NCI-H460 (cell line): ENCODE measurements around the gene TUBA1A. TPM values are rescaled to one million over a fixed set of nuclear protein-coding genes. Genes with fewer than 3 reads are reported as not detected.
A peak's percentile ranks its signal among the peaks of the same experiment; 100 is the strongest.
"Not testable (repeated sequence)": the region's sequence is repeated elsewhere in the genome, so short reads cannot be mapped to it uniquely, and the experiment has no call there.

Source experiments
- DNase-seq: peaks from one replicate; pipeline ENCODE4 v3.0.0-alpha.2; 2016; ENCODE audit warnings: low read depth; ENCODE audit errors: extremely low read depth
- polyA plus RNA-seq: library from polyadenylated mRNA; depleted of rRNA; stranded (reverse); fragments of >200 nt; gene quantifications from 2 replicates; pipeline ENCODE4 v1.2.3, GENCODE V29; 2014; cell fraction: nucleus; rRNA removed
- total RNA-seq: library from RNA; depleted of rRNA; stranded (reverse); fragments of >200 nt; shearing (Covaris generic); gene quantifications from 2 replicates; pipeline ENCODE4 v1.2.3, GENCODE V29; 2014; rRNA removed

Gene TUBA1A
- 216 and 232 TPM in 2 replicates for total RNA-seq
- 439 and 468 TPM in 2 replicates for polyA plus RNA-seq

- peak; percentile 99 for DNase-seq
These were observed at the start of gene TUBA1A for GRCh38 chr12:49188916-49189367. Gene TUBA1A (minus strand): TSS chr12:49189080. CDS start chr12:49188979, 101 bp downstream.

DNA sequence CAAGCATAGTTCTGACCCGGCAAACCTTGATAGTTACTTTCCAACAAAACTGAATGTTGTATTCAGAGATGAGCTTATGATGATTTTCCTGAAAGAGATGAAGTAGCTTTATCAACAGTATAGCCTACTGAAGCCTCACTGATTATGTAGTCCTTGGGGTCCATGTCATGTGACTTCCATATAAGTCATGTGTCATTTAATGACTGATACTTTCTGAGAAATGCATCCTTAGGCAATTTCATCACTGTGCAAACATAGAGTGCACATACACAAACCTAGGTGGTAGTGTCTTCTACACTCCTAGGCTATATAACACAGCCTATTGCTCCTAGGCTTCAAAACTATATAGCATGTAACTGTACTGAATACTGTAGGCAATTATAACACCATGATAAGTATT, 47.5 kb upstream of the TUBA1A start:
- no peak for DNase-seq

- no peak for DNase-seq
These were observed 45.1 kb upstream of the TUBA1A start for GRCh38 chr12:49233842-49234526.

- DNase-seq, result no peak
These were observed 44.3 kb upstream of the TUBA1A start for GRCh38 chr12:49232940-49233841.

- no peak for DNase-seq
These were observed 43.2 kb upstream of the TUBA1A start for GRCh38 chr12:49231878-49232655.

- no peak for DNase-seq
These were observed 41.9 kb upstream of the TUBA1A start for GRCh38 chr12:49230805-49231194.

DNA sequence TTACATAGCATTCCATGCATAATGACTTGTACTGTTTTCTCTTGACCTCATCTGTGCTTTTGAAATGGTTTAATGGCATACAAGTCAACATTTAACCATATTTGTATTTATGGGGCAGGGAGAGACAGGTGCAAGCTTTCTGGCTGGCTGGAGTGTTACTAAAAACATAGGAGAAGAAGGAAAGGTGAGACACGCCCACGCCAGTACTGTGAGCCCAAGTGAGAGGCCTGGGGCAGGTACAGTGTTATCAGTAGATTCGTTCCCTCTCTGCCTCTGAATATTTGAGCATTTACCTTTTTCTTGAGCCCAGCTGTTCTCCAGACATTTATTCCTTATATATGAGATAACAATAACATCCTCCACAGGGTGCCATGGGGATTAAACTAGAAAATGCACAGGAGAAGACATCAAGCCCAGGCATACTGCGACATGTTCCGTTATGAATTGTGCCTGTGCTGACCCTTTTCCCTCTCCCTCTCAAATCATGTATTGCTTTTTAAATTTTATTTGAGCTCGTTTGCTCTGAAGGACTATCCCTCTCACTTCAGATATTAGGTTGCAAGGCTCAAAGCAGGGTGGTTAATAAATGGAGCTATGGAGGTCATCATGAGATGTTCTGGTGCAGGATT, 41.4 kb upstream of the TUBA1A start:
- no peak for DNase-seq

DNA sequence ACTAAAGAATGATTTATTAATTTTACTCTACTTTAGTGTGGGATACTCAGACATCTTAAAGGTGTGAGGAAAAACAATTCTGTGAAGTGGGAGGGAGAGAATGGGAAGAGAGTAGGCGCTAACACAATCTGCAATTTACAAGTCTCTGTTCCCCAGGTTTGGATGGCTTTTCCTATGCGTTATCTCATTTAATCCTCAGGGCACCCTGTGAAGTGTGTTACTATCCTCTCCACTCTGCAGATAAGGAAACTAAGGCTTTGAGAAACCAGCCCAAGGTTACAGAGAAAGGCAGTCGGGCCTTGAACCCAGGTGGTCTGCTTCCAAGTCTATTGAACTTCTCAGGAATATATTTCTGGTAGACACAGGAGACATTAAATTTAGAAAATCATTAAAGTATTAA, 39.8 kb upstream of the TUBA1A start:
- DNase-seq, result no peak

GRCh38 chr12:49227713-49228112, 38.8 kb upstream of the TUBA1A start:
- DNase-seq, result no peak

DNA sequence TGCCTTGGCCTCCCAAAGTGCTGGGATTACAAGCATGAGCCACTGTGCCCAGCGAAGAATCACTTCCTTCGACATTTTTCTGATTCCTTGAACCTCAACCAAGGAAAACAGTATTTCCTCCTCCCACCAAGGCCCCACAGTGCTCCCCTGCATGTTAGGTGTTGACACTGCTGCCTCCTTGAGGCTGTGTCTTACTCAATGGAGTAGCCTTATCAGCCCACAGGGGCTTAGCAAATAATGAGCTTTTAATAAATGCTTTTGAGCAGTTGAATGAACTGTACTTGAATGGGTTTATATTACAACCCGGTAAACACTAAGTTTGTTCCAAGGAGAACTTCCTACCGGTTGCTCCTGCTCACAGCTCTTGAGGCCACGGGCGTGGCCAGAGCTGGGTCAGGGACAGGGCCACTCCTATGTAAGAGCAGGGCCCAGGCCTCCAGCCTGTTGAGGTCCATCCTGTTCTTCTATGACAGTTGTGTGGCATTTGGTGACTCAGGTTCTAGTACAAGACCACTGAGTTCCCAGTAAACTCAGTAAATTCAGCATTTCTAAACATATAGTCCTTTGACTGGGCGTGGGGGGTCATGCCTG, 36.8 kb upstream of the TUBA1A start:
- no peak for DNase-seq

GRCh38 chr12:49223590-49224369, 34.9 kb upstream of the TUBA1A start:
- DNase-seq, result no peak

GRCh38 chr12:49223122-49223521, 34.2 kb upstream of the TUBA1A start:
- no peak for DNase-seq

- DNase-seq, result no peak
These were observed 32.1 kb upstream of the TUBA1A start for GRCh38 chr12:49220972-49221371.

DNA sequence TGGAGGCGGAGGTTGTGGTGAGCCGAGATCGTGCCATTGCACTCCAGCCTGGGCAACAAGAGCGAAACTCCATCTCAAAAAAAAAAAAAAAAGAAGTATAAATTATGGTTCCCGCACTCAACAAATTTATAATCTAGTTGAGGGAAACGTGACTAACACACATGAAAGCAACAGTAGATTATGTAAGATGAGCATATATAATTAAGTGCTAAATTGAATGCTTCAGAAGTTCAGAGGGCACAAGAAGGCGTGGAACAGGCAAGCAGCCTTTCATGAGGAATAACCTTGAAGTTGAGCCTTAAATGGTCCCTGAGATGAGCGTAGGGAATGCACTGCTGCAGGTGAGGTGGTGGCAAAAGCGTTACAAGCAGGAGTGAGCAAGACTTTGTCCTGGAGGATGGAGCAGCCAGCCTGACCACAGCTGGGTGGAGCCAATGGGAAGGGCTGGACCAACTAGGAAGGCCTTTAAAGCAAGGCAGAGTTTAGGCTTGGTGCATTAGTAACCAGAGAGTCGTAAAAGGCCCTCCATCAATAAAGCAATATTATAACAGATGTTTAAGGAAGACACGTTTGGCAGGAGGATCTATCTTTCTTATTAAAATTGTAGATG, 30.6 kb upstream of the TUBA1A start:
- no peak for DNase-seq

- DNase-seq, result no peak
These were observed 23.7 kb upstream of the TUBA1A start for GRCh38 chr12:49212572-49212971.

DNA sequence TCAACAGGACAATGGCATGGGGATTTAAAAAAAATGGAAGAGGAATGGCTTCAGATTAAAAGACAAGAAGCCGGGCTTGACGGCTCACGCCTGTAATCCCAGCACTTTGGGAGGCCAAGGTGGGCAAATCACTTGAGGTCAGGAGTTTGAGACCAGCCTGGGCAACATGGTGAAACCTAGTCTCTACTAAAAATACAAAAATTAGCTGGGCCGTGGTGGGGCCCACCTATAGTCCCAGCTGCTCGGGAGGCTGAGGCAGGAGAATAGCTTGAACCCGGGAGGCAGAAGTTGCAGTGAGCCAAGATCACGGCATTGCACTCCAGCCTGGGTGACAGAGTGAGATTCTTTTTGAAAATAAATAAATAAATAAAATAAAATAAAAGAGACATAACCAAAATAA, 21.8 kb upstream of the TUBA1A start:
- not testable (repeated sequence) for DNase-seq

GRCh38 chr12:49208676-49209075, 19.8 kb upstream of the TUBA1A start:
- no peak for DNase-seq

DNA sequence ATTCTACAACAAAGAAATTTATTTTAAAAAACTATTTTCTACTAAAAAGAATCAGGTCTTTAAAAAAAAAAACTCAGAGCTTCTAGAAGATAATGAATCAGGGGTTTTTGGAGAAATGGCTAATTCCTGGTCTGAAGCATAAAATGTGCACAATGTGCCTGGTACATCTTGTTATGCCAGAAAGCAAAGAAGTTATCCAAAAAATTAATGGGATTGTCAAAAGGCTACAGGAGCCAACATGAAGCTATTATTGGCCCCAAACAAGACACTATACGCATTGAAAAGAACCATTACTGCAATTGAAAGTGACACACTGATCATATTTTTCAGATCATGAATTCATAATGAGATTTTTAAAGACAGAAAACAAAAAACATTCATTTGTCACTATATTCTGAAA, 19.3 kb upstream of the TUBA1A start:
- no peak for DNase-seq

- DNase-seq, result no peak
These were observed 17.5 kb upstream of the TUBA1A start for GRCh38 chr12:49206389-49206788.
